Measurements from ENCODE around the gene ZBTB48. TPM values are rescaled to one million over a fixed set of nuclear protein-coding genes. Genes with fewer than 3 reads are reported as not detected.

The ZBTB48 gene
- total RNA-seq, 1 donor from 2014 or later, result 49.7 TPM

GRCh38 chr1:6630027-6630426 lies 50.2 kb downstream of the ZBTB48 start:
- Mint-ChIP-seq H3K4me1 (ENCODE audit: low read depth) (peaks cover 8% of the 10 kb centered on the region), H3K9me3 (ENCODE audit: low read depth) (no peaks in the 10 kb centered on the region), H3K27me3 (no peaks in the 10 kb centered on the region), H3K36me3 (ENCODE audit: insufficient read depth) (peaks cover 13% of the 10 kb centered on the region), H3K4me3 (ENCODE audit: low read depth) (no peak overlapping the region), H3K27ac (peak overlapping the region; percentile 69)
- DNase-seq (ENCODE audit: low spot score, unreplicated experiment), result no peak
- TF ChIP-seq, protein P1, sequence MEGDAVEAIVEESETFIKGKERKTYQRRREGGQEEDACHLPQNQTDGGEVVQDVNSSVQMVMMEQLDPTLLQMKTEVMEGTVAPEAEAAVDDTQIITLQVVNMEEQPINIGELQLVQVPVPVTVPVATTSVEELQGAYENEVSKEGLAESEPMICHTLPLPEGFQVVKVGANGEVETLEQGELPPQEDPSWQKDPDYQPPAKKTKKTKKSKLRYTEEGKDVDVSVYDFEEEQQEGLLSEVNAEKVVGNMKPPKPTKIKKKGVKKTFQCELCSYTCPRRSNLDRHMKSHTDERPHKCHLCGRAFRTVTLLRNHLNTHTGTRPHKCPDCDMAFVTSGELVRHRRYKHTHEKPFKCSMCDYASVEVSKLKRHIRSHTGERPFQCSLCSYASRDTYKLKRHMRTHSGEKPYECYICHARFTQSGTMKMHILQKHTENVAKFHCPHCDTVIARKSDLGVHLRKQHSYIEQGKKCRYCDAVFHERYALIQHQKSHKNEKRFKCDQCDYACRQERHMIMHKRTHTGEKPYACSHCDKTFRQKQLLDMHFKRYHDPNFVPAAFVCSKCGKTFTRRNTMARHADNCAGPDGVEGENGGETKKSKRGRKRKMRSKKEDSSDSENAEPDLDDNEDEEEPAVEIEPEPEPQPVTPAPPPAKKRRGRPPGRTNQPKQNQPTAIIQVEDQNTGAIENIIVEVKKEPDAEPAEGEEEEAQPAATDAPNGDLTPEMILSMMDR (IDR thresholded peaks at IDR 0.05; ENCODE audit: unreplicated experiment), result no peak

DNA sequence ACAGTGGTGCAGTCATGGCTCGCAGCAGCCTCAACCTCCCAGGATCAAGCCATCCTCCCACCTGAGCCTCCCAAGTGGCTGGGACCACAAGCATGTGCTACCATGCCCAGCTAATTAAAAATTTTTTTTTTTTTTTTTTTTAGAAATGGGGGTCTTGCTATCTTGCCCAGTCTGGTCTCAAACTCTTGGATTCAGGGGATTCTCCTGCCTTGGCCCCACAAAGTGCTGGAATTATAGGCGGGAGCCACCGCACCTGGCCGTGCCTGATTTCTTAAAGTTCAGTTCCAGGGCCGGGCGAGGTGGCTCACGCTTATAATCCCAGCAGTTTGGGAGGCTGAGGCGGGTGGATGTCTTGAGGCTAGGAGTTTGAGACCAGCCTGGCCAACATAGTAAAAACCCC lies 51.3 kb downstream of the ZBTB48 start:
- no peak overlapping the region for H3K27ac Mint-ChIP-seq
- no peak for DNase-seq (ENCODE audit: low spot score, unreplicated experiment)
- H3K4me3 Mint-ChIP-seq (ENCODE audit: low read depth), result no peak overlapping the region
- TF ChIP-seq, protein P1 (IDR thresholded peaks at IDR 0.05; ENCODE audit: unreplicated experiment), result no peak
- no peaks in the 10 kb centered on the region for H3K27me3 Mint-ChIP-seq
- peaks cover 5% of the 10 kb centered on the region for H3K4me1 Mint-ChIP-seq (ENCODE audit: low read depth)
- H3K36me3 Mint-ChIP-seq (ENCODE audit: insufficient read depth), result peaks cover 16% of the 10 kb centered on the region
- H3K9me3 Mint-ChIP-seq (ENCODE audit: low read depth), result no peaks in the 10 kb centered on the region

DNA sequence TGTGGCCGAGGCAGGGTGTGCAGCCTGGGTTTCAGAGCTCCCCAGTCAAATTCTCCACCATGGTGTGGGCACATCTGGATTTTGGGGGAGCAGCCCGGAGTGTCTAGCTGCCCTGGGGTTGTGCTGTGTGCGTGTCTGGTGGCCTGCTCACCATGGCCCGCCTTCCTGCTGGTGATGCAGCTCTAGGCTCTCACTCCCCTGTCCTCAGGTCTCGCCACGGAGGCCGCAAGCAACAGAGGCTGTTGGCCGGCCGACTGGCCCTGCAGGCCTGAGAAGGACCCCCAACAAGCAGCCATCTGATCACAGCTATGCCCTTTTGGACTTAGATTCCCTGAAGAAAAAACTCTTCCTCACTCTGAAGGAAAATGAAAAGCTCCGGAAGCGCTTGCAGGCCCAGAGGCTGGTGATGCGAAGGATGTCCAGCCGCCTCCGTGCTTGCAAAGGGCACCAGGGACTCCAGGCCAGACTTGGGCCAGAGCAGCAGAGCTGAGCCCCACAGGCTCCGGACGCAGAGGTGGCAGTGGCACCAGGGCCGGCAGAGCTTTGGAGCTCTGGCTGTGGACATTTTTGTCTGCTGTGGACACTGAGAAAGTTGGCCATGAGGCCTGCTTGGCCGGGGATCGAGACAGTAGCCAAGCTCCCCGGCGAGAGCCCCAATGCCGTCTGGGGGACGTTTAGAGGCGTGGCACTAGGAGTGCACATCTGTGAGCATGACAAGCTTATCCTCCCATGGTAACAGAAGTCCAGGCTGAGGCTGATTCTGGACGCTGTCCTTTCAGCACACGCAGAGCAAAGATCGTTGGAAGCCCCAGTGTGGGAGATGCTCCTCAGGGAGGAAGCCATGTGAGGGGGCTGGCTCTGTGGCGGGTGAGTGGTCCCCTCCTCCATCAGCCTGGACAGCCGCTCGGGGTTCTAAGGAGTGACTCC lies 53.1 kb downstream of the ZBTB48 start:
- Mint-ChIP-seq H3K9me3 (ENCODE audit: low read depth) (no peaks in the 10 kb centered on the region), H3K36me3 (ENCODE audit: insufficient read depth) (peaks cover 17% of the 10 kb centered on the region), H3K27me3 (no peaks in the 10 kb centered on the region), H3K27ac (no peak overlapping the region), H3K4me3 (ENCODE audit: low read depth) (no peak overlapping the region), H3K4me1 (ENCODE audit: low read depth) (no peaks in the 10 kb centered on the region)
- TF ChIP-seq, protein P1 (IDR thresholded peaks at IDR 0.05; ENCODE audit: unreplicated experiment), result no peak
- DNase-seq (ENCODE audit: low spot score, unreplicated experiment), result no peak

DNA sequence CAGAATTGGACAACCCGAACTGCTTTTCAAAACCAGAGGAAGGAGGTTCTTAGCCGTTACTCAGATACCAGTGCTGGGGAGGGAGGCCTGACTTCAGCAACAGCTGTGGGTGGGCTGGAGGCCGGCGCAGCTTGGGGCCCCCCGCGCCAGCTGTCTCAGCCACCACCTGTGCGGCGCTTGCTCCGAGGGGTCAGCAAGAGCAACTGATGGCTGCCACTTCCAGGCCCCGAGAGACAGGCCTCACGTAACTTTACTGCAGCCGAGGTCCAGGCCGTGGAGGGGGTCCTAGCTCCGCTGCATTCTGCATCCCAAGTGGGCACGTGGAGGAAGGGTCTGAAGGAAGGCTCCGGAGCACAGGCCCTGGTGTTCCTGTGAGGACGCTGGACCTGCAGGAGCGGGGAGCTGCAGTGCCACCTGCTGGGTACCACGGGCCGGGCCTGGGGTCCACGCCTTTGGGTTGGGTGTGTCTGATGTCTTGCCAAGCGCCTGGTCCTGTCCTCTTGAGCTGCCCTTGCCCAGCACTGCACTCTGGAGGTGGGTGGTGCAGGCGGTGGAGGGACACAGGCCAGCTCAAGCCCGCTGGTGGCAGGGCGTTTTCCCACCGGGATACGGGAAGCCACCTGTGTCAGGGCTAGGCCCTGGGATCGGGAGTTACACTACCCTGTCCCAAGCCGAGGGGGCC lies 54.7 kb downstream of the ZBTB48 start:
- Mint-ChIP-seq H3K4me3 (ENCODE audit: low read depth) (no peak overlapping the region), H3K4me1 (ENCODE audit: low read depth) (no peaks in the 10 kb centered on the region), H3K36me3 (ENCODE audit: insufficient read depth) (peaks cover 16% of the 10 kb centered on the region), H3K27ac (no peak overlapping the region), H3K9me3 (ENCODE audit: low read depth) (no peaks in the 10 kb centered on the region), H3K27me3 (no peaks in the 10 kb centered on the region)
- peak; percentile 24 for DNase-seq (ENCODE audit: low spot score, unreplicated experiment)
- TF ChIP-seq, protein P1 (IDR thresholded peaks at IDR 0.05; ENCODE audit: unreplicated experiment), result peak; percentile 59

DNA sequence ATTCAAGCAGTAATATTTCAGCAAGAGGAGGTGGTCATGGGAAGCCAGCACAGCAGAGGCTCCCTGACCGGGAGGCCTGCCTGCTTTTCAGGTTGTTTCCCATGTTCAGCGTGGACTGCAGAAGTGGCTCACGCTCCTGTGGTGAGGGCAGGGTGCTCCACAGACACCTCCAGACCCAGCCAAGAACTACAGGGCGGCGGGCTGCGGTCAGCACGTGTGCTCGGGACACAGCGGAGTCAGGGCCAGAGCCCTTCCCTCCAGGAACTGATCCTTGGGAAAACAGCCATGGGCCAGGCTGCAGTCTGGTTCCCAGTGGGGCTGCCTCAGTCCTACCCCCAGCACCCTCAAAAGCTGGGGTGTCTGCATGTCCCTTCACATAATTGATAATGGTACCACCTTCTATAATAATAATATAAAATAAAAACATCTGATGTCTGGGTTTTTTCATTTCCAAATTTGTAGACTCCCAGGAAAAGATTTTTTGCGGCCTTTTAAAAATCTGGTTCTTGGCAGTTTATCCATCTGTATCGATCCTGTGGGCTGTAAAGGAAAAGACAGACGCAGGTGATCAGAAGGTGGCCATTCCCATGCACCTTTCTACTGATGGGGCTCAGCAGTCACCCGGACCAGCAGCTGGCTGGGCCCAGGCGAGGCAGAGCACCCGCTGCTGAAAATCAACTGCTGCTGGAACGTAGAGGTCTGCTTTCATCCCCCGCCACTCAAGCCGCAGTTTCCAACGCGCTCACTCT lies 55.5 kb downstream of the ZBTB48 start:
- TF ChIP-seq, protein P1 (IDR thresholded peaks at IDR 0.05; ENCODE audit: unreplicated experiment), result no peak
- H3K9me3 Mint-ChIP-seq (ENCODE audit: low read depth), result no peaks in the 10 kb centered on the region
- H3K4me1 Mint-ChIP-seq (ENCODE audit: low read depth), result no peaks in the 10 kb centered on the region
- H3K4me3 Mint-ChIP-seq (ENCODE audit: low read depth), result no peak overlapping the region
- H3K27ac Mint-ChIP-seq, result no peak overlapping the region
- no peaks in the 10 kb centered on the region for H3K27me3 Mint-ChIP-seq
- DNase-seq (ENCODE audit: low spot score, unreplicated experiment), result no peak
- H3K36me3 Mint-ChIP-seq (ENCODE audit: insufficient read depth), result peaks cover 19% of the 10 kb centered on the region
